Measurements from ENCODE around the gene CDH2. TPM values are rescaled to one million over a fixed set of nuclear protein-coding genes. Genes with fewer than 3 reads are reported as not detected.

The CDH2 gene
- total and polyA plus RNA-seq, 2 experiments from 2014 or later, result 14.7 to 36.9 TPM

DNA sequence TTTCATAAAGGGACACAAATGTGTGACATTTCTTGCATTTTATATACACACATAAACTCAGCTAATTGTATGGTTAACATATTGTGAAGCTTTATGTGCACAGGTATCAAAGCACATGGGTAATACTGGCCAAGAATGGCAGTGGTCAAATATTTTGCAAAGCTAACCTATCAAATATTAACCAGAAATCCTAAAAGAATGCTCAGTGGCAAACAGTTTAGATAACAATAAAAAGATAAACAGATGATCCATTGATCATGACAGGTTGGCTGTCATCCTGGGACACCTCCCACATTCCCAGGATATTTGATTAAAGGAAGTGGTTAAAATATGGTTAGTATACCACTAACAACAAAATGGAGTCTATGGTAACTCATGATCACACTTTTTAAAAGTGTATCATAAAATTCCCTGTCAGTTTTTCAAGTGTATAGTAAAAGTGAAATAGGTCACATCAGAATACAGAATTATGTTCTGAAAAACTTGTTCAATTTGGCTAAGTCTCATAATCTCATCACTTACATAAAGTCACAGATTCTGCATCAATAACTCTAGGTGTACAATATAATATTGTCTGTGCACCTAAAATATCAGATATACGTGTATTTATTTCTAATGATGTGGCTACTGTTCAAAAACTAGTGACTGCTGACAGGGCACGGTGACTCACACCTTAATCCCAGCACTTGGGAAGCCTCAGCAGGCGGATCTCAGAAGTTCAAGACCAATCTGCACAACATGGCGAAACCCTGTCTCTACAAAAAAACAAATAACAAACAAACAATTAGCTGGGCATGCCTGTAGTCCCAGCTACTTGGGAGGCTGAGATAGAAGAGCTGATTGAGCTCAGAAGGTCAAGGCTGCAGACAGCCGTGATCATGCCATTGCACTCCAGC is 48.9 kb downstream of the CDH2 start (continued):
- TF ChIP-seq, protein P1, sequence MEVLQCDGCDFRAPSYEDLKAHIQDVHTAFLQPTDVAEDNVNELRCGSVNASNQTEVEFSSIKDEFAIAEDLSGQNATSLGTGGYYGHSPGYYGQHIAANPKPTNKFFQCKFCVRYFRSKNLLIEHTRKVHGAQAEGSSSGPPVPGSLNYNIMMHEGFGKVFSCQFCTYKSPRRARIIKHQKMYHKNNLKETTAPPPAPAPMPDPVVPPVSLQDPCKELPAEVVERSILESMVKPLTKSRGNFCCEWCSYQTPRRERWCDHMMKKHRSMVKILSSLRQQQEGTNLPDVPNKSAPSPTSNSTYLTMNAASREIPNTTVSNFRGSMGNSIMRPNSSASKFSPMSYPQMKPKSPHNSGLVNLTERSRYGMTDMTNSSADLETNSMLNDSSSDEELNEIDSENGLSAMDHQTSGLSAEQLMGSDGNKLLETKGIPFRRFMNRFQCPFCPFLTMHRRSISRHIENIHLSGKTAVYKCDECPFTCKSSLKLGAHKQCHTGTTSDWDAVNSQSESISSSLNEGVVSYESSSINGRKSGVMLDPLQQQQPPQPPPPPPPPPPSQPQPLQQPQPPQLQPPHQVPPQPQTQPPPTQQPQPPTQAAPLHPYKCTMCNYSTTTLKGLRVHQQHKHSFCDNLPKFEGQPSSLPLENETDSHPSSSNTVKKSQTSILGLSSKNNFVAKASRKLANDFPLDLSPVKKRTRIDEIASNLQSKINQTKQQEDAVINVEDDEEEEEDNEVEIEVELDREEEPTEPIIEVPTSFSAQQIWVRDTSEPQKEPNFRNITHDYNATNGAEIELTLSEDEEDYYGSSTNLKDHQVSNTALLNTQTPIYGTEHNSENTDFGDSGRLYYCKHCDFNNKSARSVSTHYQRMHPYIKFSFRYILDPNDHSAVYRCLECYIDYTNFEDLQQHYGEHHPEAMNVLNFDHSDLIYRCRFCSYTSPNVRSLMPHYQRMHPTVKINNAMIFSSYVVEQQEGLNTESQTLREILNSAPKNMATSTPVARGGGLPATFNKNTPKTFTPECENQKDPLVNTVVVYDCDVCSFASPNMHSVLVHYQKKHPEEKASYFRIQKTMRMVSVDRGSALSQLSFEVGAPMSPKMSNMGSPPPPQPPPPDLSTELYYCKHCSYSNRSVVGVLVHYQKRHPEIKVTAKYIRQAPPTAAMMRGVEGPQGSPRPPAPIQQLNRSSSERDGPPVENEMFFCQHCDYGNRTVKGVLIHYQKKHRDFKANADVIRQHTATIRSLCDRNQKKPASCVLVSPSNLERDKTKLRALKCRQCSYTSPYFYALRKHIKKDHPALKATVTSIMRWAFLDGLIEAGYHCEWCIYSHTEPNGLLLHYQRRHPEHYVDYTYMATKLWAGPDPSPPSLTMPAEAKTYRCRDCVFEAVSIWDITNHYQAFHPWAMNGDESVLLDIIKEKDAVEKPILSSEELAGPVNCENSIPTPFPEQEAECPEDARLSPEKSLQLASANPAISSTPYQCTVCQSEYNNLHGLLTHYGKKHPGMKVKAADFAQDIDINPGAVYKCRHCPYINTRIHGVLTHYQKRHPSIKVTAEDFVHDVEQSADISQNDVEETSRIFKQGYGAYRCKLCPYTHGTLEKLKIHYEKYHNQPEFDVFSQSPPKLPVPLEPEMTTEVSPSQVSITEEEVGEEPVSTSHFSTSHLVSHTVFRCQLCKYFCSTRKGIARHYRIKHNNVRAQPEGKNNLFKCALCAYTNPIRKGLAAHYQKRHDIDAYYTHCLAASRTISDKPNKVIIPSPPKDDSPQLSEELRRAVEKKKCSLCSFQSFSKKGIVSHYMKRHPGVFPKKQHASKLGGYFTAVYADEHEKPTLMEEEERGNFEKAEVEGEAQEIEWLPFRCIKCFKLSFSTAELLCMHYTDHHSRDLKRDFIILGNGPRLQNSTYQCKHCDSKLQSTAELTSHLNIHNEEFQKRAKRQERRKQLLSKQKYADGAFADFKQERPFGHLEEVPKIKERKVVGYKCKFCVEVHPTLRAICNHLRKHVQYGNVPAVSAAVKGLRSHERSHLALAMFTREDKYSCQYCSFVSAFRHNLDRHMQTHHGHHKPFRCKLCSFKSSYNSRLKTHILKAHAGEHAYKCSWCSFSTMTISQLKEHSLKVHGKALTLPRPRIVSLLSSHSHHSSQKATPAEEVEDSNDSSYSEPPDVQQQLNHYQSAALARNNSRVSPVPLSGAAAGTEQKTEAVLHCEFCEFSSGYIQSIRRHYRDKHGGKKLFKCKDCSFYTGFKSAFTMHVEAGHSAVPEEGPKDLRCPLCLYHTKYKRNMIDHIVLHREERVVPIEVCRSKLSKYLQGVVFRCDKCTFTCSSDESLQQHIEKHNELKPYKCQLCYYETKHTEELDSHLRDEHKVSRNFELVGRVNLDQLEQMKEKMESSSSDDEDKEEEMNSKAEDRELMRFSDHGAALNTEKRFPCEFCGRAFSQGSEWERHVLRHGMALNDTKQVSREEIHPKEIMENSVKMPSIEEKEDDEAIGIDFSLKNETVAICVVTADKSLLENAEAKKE (CRISPR knock-in tag; IDR thresholded peaks at IDR 0.05), result no peak
- TF ChIP-seq, protein P2, sequence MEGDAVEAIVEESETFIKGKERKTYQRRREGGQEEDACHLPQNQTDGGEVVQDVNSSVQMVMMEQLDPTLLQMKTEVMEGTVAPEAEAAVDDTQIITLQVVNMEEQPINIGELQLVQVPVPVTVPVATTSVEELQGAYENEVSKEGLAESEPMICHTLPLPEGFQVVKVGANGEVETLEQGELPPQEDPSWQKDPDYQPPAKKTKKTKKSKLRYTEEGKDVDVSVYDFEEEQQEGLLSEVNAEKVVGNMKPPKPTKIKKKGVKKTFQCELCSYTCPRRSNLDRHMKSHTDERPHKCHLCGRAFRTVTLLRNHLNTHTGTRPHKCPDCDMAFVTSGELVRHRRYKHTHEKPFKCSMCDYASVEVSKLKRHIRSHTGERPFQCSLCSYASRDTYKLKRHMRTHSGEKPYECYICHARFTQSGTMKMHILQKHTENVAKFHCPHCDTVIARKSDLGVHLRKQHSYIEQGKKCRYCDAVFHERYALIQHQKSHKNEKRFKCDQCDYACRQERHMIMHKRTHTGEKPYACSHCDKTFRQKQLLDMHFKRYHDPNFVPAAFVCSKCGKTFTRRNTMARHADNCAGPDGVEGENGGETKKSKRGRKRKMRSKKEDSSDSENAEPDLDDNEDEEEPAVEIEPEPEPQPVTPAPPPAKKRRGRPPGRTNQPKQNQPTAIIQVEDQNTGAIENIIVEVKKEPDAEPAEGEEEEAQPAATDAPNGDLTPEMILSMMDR (conservative IDR thresholded peaks at IDR 0.05; ENCODE audit: low read depth in 2 of 2), result no peak
- TF ChIP-seq NANOG (IDR thresholded peaks at IDR 0.05; ENCODE audit: borderline replicate concordance), result no peak

DNA sequence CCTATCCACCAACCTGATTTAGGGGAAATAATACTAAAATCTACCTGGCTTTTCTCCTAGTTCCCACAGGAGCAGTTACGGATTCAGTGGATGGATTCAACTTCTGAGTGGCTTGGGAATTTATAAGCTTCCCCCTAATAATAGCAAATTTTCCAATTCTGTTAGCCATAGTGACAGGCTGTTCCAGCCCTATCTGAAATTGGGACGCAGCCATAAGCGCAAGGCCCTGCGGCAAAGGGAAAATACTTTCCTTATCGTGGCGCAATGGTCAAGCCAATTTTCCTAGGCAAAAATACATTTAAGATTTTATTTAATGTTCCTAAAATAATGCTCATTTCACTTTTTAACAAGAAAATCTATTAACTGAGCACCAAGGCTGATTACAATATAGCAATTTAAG is 49.7 kb downstream of the CDH2 start:
- no peak overlapping the region for H3K27ac Mint-ChIP-seq
- H3K27me3 Mint-ChIP-seq (ENCODE audit: insufficient read depth, low read depth, poor library complexity), result peaks cover 2% of the 10 kb centered on the region
- peaks cover 9% of the 10 kb centered on the region for H3K4me1 ChIP-seq (ENCODE audit: insufficient read depth)
- no peaks in the 10 kb centered on the region for H3K36me3 ChIP-seq (ENCODE audit: insufficient read depth)
- H3K4me3 ChIP-seq, result no peak overlapping the region
- H2AFZ ChIP-seq, result no peak overlapping the region
- no peaks in the 10 kb centered on the region for H3F3A ChIP-seq (replicated peaks; ENCODE audit: low read depth)
- H4K20me1 ChIP-seq (replicated peaks; ENCODE audit: insufficient read depth), result no peaks in the 10 kb centered on the region
- H3K4me1 Mint-ChIP-seq, result peaks cover 11% of the 10 kb centered on the region; the same call in 2 of the 3 replicates
- DNase-seq (ENCODE audit: low spot score), result no peak
- H3K27me3 ChIP-seq (ENCODE audit: insufficient read depth), result no peaks in the 10 kb centered on the region
- no peak for ATAC-seq
- H3K9me2 ChIP-seq (ENCODE audit: insufficient read depth), result no peaks in the 10 kb centered on the region
- no peaks in the 10 kb centered on the region for H3K79me2 ChIP-seq (replicated peaks; ENCODE audit: insufficient read depth)
- no peaks in the 10 kb centered on the region for H3K36me3 Mint-ChIP-seq (ENCODE audit: low read depth)
- H3K4me3 Mint-ChIP-seq, result no peak overlapping the region
- no peak overlapping the region for H3K27ac ChIP-seq (ENCODE audit: low read depth)
- no peaks in the 10 kb centered on the region for H3K9me3 Mint-ChIP-seq
- H3K4me2 ChIP-seq, result no peak overlapping the region
- TF ChIP-seq JUNB (IDR thresholded peaks at IDR 0.05; ENCODE audit: unreplicated experiment), result no peak
- TF ChIP-seq EZH2phosphoT487 (IDR thresholded peaks at IDR 0.05; ENCODE audit: unreplicated experiment), result no peak
- no peak for TF ChIP-seq CREB1 (CRISPR knock-in tag; IDR thresholded peaks at IDR 0.05; ENCODE audit: low read depth)
- no peak for TF ChIP-seq NANOG (IDR thresholded peaks at IDR 0.05; ENCODE audit: borderline replicate concordance)
- TF ChIP-seq, protein P1 (CRISPR knock-in tag; IDR thresholded peaks at IDR 0.05), result no peak
